K562 (cell line): Measurements from ENCODE around the gene ASCC3. TPM values are rescaled to one million over a fixed set of nuclear protein-coding genes. Genes with fewer than 3 reads are reported as not detected.

Source experiments
- ATAC-seq: fragments of 200-7000 bp; cut with Tn5 transposase; 3 replicates; pipeline ENCODE4 v1.9.1; 2020; ENCODE audit warnings: moderate library complexity
- BruUV-seq: library from RNA; stranded (reverse); fragments of 400-500 nt; replicated peaks from 2 replicates; lab custom pipeline; 2021; lab: Mats Ljungman, UMichigan
- CTCF ChIA-PET: fragments of 300-600 bp; formaldehyde crosslinking; extraction: SDS; loops from one replicate; lab custom pipeline; 2021; ENCODE audit warnings: low intra/inter-chr PET ratio; lab: Yijun Ruan, JAX
- POLR2A ChIA-PET: fragments of 300-600, 350-650 bp; sonication (Branson Sonifier 250); formaldehyde crosslinking; extraction: SDS; loops from one replicate; lab custom pipeline; 2021; ENCODE audit warnings: antibody characterized with exemption, inconsistent platforms; lab: Yijun Ruan, JAX
- DNase-seq, 4 experiments: peaks; one replicate each; pipeline versions ENCODE4 v3.0.0 to v3.0.0-alpha.2; 2011 to 2018; ENCODE audit warnings: low spot score in 3 of 4, mixed read lengths in 3 of 4; ENCODE audit errors: extremely low read depth in 1 of 4
- FAIRE-seq: peaks from 2 replicates; lab custom pipeline; 2011; peaks lifted over from hg19 to GRCh38; lab: Jason Lieb, UNC
- H2AFZ ChIP-seq: 2 replicates; pipeline ENCODE4 v1.6.0; 2011; ENCODE audit warnings: low read depth, low read length, control low read depth, inconsistent platforms
- H3K27ac ChIP-seq: fragments of 200-600 bp; 3 replicates; pipeline ENCODE4 v1.8.0; 2011; ENCODE audit warnings: low read depth, mild to moderate bottlenecking, control low read depth, inconsistent platforms, low read length, moderate library complexity, mixed read lengths; ENCODE audit errors: extremely low read depth
- H3K27me3 ChIP-seq, 2 experiments: fragments of 300-600 bp in 1 of 2; 2 replicates in 1 of 2; 3 replicates in 1 of 2; pipeline versions ENCODE4 v1.6.0 to v1.8.0; 2011; ENCODE audit warnings: inconsistent platforms in 2 of 2, low read length in 2 of 2, mild to moderate bottlenecking in 1 of 2, mixed read lengths in 1 of 2, moderate library complexity in 1 of 2; ENCODE audit not compliant: control insufficient read depth in 2 of 2, insufficient read depth in 2 of 2
- H3K36me3 ChIP-seq: fragments of 300-600 bp; 3 replicates; pipeline ENCODE4 v1.8.0; 2011; ENCODE audit warnings: mild to moderate bottlenecking, low read length, inconsistent platforms; ENCODE audit not compliant: control insufficient read depth, insufficient read depth
- H3K4me1 ChIP-seq, 2 experiments: fragments of 200-600 bp in 1 of 2; replicated peaks in 1 of 2; 2 replicates in 1 of 2; 3 replicates in 1 of 2; pipeline versions ENCODE4 v1.5.1 to v1.8.0; 2011; ENCODE audit warnings: inconsistent platforms in 2 of 2, low read length in 2 of 2, mild to moderate bottlenecking in 1 of 2, mixed read lengths in 1 of 2, moderate library complexity in 1 of 2; ENCODE audit not compliant: control insufficient read depth in 2 of 2, insufficient read depth in 2 of 2
- H3K4me2 ChIP-seq: 2 replicates; pipeline ENCODE4 v1.6.1; 2011; ENCODE audit warnings: low read length, control low read depth, inconsistent platforms, mixed read lengths; ENCODE audit not compliant: insufficient read depth
- H3K4me3 ChIP-seq: fragments of 200-600 bp; sonication (generic), shearing (Covaris generic); 2 replicates; pipeline ENCODE4 v1.5.1; 2016; ENCODE audit warnings: control low read depth, inconsistent platforms
- H3K79me2 ChIP-seq: fragments of 200-600 bp; 3 replicates; pipeline ENCODE4 v1.8.0; 2011; ENCODE audit warnings: low read length, inconsistent platforms; ENCODE audit not compliant: control insufficient read depth, insufficient read depth
- H3K9ac ChIP-seq, 2 experiments: 2 replicates each; pipeline versions ENCODE4 v1.6.0 to v1.6.1; 2011; ENCODE audit warnings: low read depth in 2 of 2, low read length in 2 of 2, control low read depth in 1 of 2, inconsistent platforms in 1 of 2, mild to moderate bottlenecking in 1 of 2, mixed read lengths in 1 of 2; ENCODE audit not compliant: insufficient read depth in 1 of 2
- H3K9me1 ChIP-seq: one replicate; pipeline ENCODE4 v1.6.0; 2011; ENCODE audit warnings: inconsistent platforms, mild to moderate bottlenecking, low read length, moderate library complexity; ENCODE audit not compliant: control insufficient read depth, insufficient read depth
- H3K9me3 ChIP-seq: replicated peaks from 2 replicates; pipeline ENCODE4 v1.5.1; 2011; ENCODE audit warnings: low read depth, low read length, inconsistent platforms; ENCODE audit not compliant: control insufficient read depth, insufficient read depth
- H4K20me1 ChIP-seq: replicated peaks from 2 replicates; pipeline ENCODE4 v1.6.1; 2011; ENCODE audit warnings: low read length, inconsistent platforms, mixed read lengths; ENCODE audit not compliant: control insufficient read depth, insufficient read depth
- COPS2 ChIP-seq: fragments of 450-650 bp; conservative IDR thresholded peaks from 2 replicates; pipeline ENCODE4 v1.6.1; 2016; ENCODE audit warnings: mild to moderate bottlenecking, moderate library complexity
- CREM ChIP-seq: IDR thresholded peaks from 2 replicates; pipeline ENCODE4 v1.6.1; 2014; ENCODE audit warnings: antibody characterized with exemption, low read depth
- DDX20 ChIP-seq: fragments of 450-650 bp; IDR thresholded peaks from 2 replicates; pipeline ENCODE4 v1.6.1; 2016; ENCODE audit warnings: missing genetic modification characterization, low read depth, mild to moderate bottlenecking, missing compliant biosample characterization, moderate library complexity
- DIDO1 ChIP-seq: fragments of 450-650 bp; IDR thresholded peaks from 2 replicates; pipeline ENCODE4 v1.6.1; 2016; ENCODE audit warnings: low read depth, missing biosample characterization, missing genetic modification characterization
- HDAC8 ChIP-seq: fragments of 450-650 bp; IDR thresholded peaks from 2 replicates; pipeline ENCODE4 v1.6.1; 2016; ENCODE audit warnings: mild to moderate bottlenecking, missing genetic modification characterization, moderate library complexity, missing compliant biosample characterization
- KDM2B ChIP-seq: fragments of 250-450 bp; sonication (Bioruptor Pico); IDR thresholded peaks from 2 replicates; pipeline ENCODE4 v1.8.0; 2021; ENCODE audit warnings: mild to moderate bottlenecking, moderate library complexity
- MAFG ChIP-seq: fragments of 450-650 bp; conservative IDR thresholded peaks from 2 replicates; pipeline ENCODE4 v1.6.1; 2016; ENCODE audit warnings: missing genetic modification characterization, missing compliant biosample characterization
- NONO ChIP-seq, 2 experiments: fragments of 200-400 bp in 1 of 2; fragments of 450-650 bp in 1 of 2; formaldehyde crosslinking in 1 of 2; IDR thresholded peaks; 2 replicates each; pipeline ENCODE4 v1.6.1; 2017; ENCODE audit warnings: low read depth in 2 of 2, mild to moderate bottlenecking in 2 of 2, moderate library complexity in 2 of 2, low read length in 1 of 2
- NR2C2 ChIP-seq, 2 experiments: fragments of 200-800 bp in 1 of 2; sonication (Bioruptor generic) in 1 of 2; sonication (generic) in 1 of 2; formaldehyde crosslinking in 1 of 2; IDR thresholded peaks; 2 replicates each; pipeline versions ENCODE4 v1.6.1 to v1.8.0; 2016 to 2022; ENCODE audit warnings: mild to moderate bottlenecking in 1 of 2, missing compliant biosample characterization in 1 of 2, missing genetic modification characterization in 1 of 2, missing genetic modification reagents in 1 of 2
- TAF1 ChIP-seq: IDR thresholded peaks from 2 replicates; pipeline ENCODE4 v1.6.1; 2011; ENCODE audit warnings: mild to moderate bottlenecking, low read length, moderate library complexity; ENCODE audit not compliant: insufficient read depth, control insufficient read depth, severe bottlenecking; ENCODE audit errors: extremely low read depth
- TSC22D4 ChIP-seq: fragments of 450-650 bp; IDR thresholded peaks from 2 replicates; pipeline ENCODE4 v1.6.1; 2016; ENCODE audit warnings: missing genetic modification characterization, missing biosample characterization, control low read depth
- ZFPM2 ChIP-seq: fragments of 250-450 bp; sonication (Bioruptor Pico); IDR thresholded peaks from 2 replicates; pipeline ENCODE4 v1.5.1; 2022; ENCODE audit warnings: mild to moderate bottlenecking
- ZNF124 ChIP-seq: sonication (generic); formaldehyde crosslinking; IDR thresholded peaks from 2 replicates; pipeline ENCODE4 v1.8.1; 2022; ENCODE audit warnings: missing genetic modification reagents
- ZNF699 ChIP-seq: fragments of 250-450 bp; sonication (Bioruptor Pico); IDR thresholded peaks from 2 replicates; pipeline ENCODE4 v1.8.0; 2021; ENCODE audit warnings: mild to moderate bottlenecking, moderate library complexity; ENCODE audit not compliant: insufficient replicate concordance
- WGBS: fragments of 100-300 bp; shearing (Covaris generic); methylation state at CpG from one replicate; pipeline ENCODE4 v1.1.6; 2016; ENCODE audit warnings: low coverage, mixed read lengths; ENCODE audit not compliant: insufficient coverage; ENCODE audit errors: missing lambda C conversion rate; 5-methylcytosine and 5-hydroxymethylcytosine counted together
- in situ Hi-C: fragments of 300-500 bp; cut with MboI; formaldehyde crosslinking; loops from 4 replicates; pipeline ENCODE4 v1.15.0; 2018; ENCODE audit warnings: inconsistent platforms, mixed read lengths
- intact Hi-C: fragments of 100-400 bp; cut with micrococcal nuclease; formaldehyde crosslinking; loops from 2 replicates; pipeline ENCODE4 v1.14.2; 2022
- polyA plus RNA-seq, 8 experiments: library from polyadenylated mRNA; depleted of rRNA in 4 of 8; stranded (reverse) in 5 of 8; unstranded in 3 of 8; fragments of >200 nt; fragmentation: Nextera tagmentation in 2 of 8; fragmentation: Illumina TruSeq in 1 of 8; extraction: Ambion mirVana in 2 of 8; extraction: Trizol in 1 of 8; gene quantifications; 2 replicates each; pipeline versions ENCODE4 v1.2.1 to v1.2.3, GENCODE V29; 2011 to 2014; ENCODE audit warnings: inconsistent platforms in 1 of 8, missing spikeins in 1 of 8
- total RNA-seq, 7 experiments: library from RNA; depleted of rRNA in 6 of 7; stranded (reverse); fragments of >200 nt in 6 of 7; fragmentation: Illumina TruSeq in 2 of 7; extraction: Trizol in 2 of 7; gene quantifications; 2 replicates each; pipeline versions ENCODE4 v1.2.1 to v1.2.3, GENCODE V29; 2011 to 2021; ENCODE audit warnings: low replicate concordance in 1 of 7
- TF ChIP-seq, protein P1 (sequence below), 2 experiments: fragments of 450-650 bp in 1 of 2; sonication (generic) in 1 of 2; formaldehyde crosslinking in 1 of 2; IDR thresholded peaks in 1 of 2; conservative IDR thresholded peaks in 1 of 2; 2 replicates each; pipeline versions ENCODE4 v1.6.1 to v1.8.1; 2016 to 2023; ENCODE audit warnings: mild to moderate bottlenecking in 2 of 2, moderate library complexity in 2 of 2, inconsistent platforms in 1 of 2, missing genetic modification reagents in 1 of 2
- TF ChIP-seq, protein P2 (sequence below), 2 experiments: fragments of 250-450 bp in 1 of 2; fragments of 450-650 bp in 1 of 2; sonication (Bioruptor Pico) in 1 of 2; IDR thresholded peaks; 2 replicates each; pipeline versions ENCODE4 v1.6.1 to v1.8.0; 2016 to 2021; ENCODE audit warnings: mild to moderate bottlenecking in 2 of 2, moderate library complexity in 2 of 2, missing compliant biosample characterization in 1 of 2, missing genetic modification characterization in 1 of 2
- TF ChIP-seq, protein P3 (sequence below): sonication (generic); IDR thresholded peaks from 2 replicates; pipeline ENCODE4 v1.6.1; 2016
- TF ChIP-seq, protein P4 (sequence below): sonication (generic); formaldehyde crosslinking; IDR thresholded peaks from 2 replicates; pipeline ENCODE4 v1.8.0; 2022; ENCODE audit warnings: missing genetic modification reagents, mild to moderate bottlenecking, borderline replicate concordance

The ASCC3 gene
- total and polyA plus RNA-seq, 9 of the 15 experiments (the other 6 are each of a cell fraction or from before 2014, with no cell fraction given), result 16.1 to 56.1 (median 33.9) TPM

DNA sequence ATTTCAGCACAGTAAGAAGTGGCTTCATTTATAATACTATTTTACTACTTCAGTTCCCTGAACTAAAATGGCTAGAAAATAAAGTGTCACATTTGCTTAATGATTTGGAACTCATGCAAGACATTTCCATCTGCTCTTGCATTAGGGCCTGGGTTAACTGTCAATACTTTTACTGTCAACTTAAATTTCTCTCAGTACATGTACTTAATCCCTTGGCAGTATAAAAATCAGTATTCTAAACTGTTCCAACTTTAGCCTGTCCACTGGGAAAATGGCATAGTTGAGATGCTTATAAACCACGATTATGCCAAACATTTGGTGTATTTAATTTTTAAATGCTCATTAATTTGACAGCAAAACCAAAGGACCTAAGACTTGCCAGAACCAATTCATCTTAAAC, 154.5 kb downstream of the ASCC3 start:
- ChIA-PET CTCF (no interaction called here), POLR2A (no interaction called here)
- H3K4me2 ChIP-seq, result no peak overlapping the region
- H3K36me3 ChIP-seq, result peaks cover 16% of the 10 kb centered on the region
- no peaks in the 10 kb centered on the region for H4K20me1 ChIP-seq
- no peak overlapping the region for H3K4me3 ChIP-seq
- intact Hi-C loops (no loop called here), in situ Hi-C loops (no loop called here)
- FAIRE-seq, result no peak
- no peak for ATAC-seq
- BruUV-seq, result no TSS peak
- no peak overlapping the region for H3K9ac ChIP-seq
- no peaks in the 10 kb centered on the region for H3K27me3 ChIP-seq
- H3K9me3 ChIP-seq, result 0 out of 2 replicates have a peak, but pooled peaks cover 2% of the 10 kb centered on the region
- H3K27ac ChIP-seq, result no peak overlapping the region
- H3K79me2 ChIP-seq, result no peaks in the 10 kb centered on the region
- no peak for DNase-seq
- H3K9me1 ChIP-seq, result no peaks in the 10 kb centered on the region
- H2AFZ ChIP-seq, result no peak overlapping the region
- H3K4me1 ChIP-seq, result no peaks in the 10 kb centered on the region
- 80% methylated on average over 1 of the region's 1 CpG for WGBS
- TF ChIP-seq ZNF699 (CRISPR knock-in tag) (no peak), MAFG (tag) (no peak), NR2C2 (CRISPR knock-in tag; IDR thresholded peaks at IDR 0.05) (no peak), NR2C2 (tag; IDR thresholded peaks at IDR 0.05) (no peak), HDAC8 (tag) (no peak), TAF1 (no peak), COPS2 (no peak), DDX20 (tag) (no peak), CREM (no peak), KDM2B (CRISPR knock-in tag) (no peak), ZFPM2 (CRISPR knock-in tag) (no peak), NONO (IDR thresholded peaks at IDR 0.05; ENCODE audit: low read depth in 2 of 2, low read length in 1 of 2) (no peak), TSC22D4 (tag) (no peak), ZNF124 (CRISPR knock-in tag) (no peak), DIDO1 (tag) (no peak)
- TF ChIP-seq, protein P1, sequence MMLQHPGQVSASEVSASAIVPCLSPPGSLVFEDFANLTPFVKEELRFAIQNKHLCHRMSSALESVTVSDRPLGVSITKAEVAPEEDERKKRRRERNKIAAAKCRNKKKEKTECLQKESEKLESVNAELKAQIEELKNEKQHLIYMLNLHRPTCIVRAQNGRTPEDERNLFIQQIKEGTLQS (IDR thresholded peaks at IDR 0.05), result no peak
- TF ChIP-seq, protein P1 (CRISPR knock-in tag; conservative IDR thresholded peaks at IDR 0.05), result no peak
- TF ChIP-seq, protein P2, sequence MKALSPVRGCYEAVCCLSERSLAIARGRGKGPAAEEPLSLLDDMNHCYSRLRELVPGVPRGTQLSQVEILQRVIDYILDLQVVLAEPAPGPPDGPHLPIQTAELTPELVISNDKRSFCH (CRISPR knock-in tag; IDR thresholded peaks at IDR 0.05), result no peak
- TF ChIP-seq, protein P2 (tag; IDR thresholded peaks at IDR 0.05), result no peak
- TF ChIP-seq, protein P3, sequence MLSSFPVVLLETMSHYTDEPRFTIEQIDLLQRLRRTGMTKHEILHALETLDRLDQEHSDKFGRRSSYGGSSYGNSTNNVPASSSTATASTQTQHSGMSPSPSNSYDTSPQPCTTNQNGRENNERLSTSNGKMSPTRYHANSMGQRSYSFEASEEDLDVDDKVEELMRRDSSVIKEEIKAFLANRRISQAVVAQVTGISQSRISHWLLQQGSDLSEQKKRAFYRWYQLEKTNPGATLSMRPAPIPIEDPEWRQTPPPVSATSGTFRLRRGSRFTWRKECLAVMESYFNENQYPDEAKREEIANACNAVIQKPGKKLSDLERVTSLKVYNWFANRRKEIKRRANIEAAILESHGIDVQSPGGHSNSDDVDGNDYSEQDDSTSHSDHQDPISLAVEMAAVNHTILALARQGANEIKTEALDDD, result no peak
- TF ChIP-seq, protein P4, sequence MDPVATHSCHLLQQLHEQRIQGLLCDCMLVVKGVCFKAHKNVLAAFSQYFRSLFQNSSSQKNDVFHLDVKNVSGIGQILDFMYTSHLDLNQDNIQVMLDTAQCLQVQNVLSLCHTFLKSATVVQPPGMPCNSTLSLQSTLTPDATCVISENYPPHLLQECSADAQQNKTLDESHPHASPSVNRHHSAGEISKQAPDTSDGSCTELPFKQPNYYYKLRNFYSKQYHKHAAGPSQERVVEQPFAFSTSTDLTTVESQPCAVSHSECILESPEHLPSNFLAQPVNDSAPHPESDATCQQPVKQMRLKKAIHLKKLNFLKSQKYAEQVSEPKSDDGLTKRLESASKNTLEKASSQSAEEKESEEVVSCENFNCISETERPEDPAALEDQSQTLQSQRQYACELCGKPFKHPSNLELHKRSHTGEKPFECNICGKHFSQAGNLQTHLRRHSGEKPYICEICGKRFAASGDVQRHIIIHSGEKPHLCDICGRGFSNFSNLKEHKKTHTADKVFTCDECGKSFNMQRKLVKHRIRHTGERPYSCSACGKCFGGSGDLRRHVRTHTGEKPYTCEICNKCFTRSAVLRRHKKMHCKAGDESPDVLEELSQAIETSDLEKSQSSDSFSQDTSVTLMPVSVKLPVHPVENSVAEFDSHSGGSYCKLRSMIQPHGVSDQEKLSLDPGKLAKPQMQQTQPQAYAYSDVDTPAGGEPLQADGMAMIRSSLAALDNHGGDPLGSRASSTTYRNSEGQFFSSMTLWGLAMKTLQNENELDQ (CRISPR knock-in tag), result no peak
